SKM-1 (cell line): ENCODE measurements around the gene CD99L2.
A peak's percentile ranks its signal among the peaks of the same experiment; 100 is the strongest.

ENCODE experiments used
- DNase-seq: peaks from one replicate; lab custom pipeline; 2025; ENCODE audit not compliant: unreplicated experiment; lab: John Stamatoyannopoulos, UW

The CD99L2 gene

GRCh38 chrX:150806827-150807226 lies 91.6 kb downstream of the CD99L2 start:
- no peak for DNase-seq

- DNase-seq = no peak
Observed at GRCh38 chrX:150805736-150806135, 92.7 kb downstream of the CD99L2 start.

GRCh38 chrX:150792949-150793527 lies 105.4 kb downstream of the CD99L2 start:
- DNase-seq = no peak

- DNase-seq = no peak
Observed at GRCh38 chrX:150790021-150790420, 108.4 kb downstream of the CD99L2 start.

GRCh38 chrX:150781677-150782076 lies 116.8 kb downstream of the CD99L2 start:
- DNase-seq = no peak

- no peak for DNase-seq
Observed at GRCh38 chrX:150779385-150779784, 119.1 kb downstream of the CD99L2 start.

- no peak for DNase-seq
Observed at GRCh38 chrX:150777328-150777992, 121.0 kb downstream of the CD99L2 start.

GRCh38 chrX:150775569-150776350 lies 122.7 kb downstream of the CD99L2 start:
- no peak for DNase-seq

GRCh38 chrX:150774798-150775568 lies 123.5 kb downstream of the CD99L2 start:
- DNase-seq = no peak

GRCh38 chrX:150773634-150774033 lies 124.8 kb downstream of the CD99L2 start:
- no peak for DNase-seq

GRCh38 chrX:150773117-150773516 lies 125.4 kb downstream of the CD99L2 start:
- DNase-seq = no peak

- DNase-seq = no peak
Observed at GRCh38 chrX:150772150-150772970, 126.1 kb downstream of the CD99L2 start.

GRCh38 chrX:150771116-150771515 lies 127.4 kb downstream of the CD99L2 start:
- no peak for DNase-seq

- DNase-seq = no peak
Observed at GRCh38 chrX:150770623-150771022, 127.8 kb downstream of the CD99L2 start.

- DNase-seq = no peak
Observed at GRCh38 chrX:150769408-150769807, 129.1 kb downstream of the CD99L2 start.

GRCh38 chrX:150768580-150769190 lies 129.8 kb downstream of the CD99L2 start:
- DNase-seq = no peak

- no peak for DNase-seq
Observed at GRCh38 chrX:150768132-150768485, 130.4 kb downstream of the CD99L2 start.

- peak; percentile 58 for DNase-seq
Observed at GRCh38 chrX:150767475-150768131, 130.9 kb downstream of the CD99L2 start.

- DNase-seq = no peak
Observed at GRCh38 chrX:150767045-150767395, 131.4 kb downstream of the CD99L2 start.
